NCI-H345 (cell line): ENCODE data around the gene CD164L2.

Experiments
- DNase-seq: peaks from one replicate; lab custom pipeline; 2025; lab: John Stamatoyannopoulos, UW

The CD164L2 gene

DNA sequence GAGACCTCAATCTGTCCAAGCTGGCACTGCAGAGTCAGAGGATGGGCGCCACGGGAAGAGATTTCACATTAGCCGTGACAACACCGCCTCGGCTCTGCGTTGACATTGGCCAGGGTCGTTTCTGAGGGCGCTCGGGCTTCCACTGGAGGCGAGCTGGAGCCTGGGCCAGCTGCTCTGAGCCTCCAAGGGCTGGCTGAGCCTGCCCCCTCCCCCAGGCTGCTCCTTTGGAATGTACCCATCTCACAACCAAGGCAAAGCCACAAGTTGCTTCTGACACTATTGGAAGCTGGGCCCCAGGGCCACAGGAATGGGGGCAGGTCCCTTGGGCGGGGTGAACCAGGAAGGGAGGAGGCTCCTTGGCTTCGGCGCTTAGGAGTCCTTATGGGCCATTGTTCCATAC, 21.9 kb upstream of the CD164L2 start:
- no peak for DNase-seq

DNA sequence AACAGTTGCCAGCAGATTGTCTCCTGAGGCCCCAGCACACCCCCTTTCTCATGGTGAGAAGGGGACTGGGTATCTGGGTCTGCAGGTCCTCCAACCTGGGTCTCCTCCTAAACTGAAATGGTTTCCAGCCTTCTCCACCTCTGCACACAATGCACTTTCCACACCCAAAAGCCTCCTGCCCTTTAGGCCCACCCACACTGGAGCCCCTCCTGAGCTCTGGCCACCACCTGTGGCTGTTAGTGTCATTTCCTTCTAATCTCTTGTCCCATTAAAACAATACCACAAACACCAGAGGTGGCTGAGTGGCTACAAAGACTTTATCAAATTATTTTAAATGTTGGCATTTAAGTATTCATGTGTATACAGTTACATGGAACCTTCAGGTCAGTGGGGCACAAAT, 20.8 kb upstream of the CD164L2 start:
- no peak for DNase-seq

DNA sequence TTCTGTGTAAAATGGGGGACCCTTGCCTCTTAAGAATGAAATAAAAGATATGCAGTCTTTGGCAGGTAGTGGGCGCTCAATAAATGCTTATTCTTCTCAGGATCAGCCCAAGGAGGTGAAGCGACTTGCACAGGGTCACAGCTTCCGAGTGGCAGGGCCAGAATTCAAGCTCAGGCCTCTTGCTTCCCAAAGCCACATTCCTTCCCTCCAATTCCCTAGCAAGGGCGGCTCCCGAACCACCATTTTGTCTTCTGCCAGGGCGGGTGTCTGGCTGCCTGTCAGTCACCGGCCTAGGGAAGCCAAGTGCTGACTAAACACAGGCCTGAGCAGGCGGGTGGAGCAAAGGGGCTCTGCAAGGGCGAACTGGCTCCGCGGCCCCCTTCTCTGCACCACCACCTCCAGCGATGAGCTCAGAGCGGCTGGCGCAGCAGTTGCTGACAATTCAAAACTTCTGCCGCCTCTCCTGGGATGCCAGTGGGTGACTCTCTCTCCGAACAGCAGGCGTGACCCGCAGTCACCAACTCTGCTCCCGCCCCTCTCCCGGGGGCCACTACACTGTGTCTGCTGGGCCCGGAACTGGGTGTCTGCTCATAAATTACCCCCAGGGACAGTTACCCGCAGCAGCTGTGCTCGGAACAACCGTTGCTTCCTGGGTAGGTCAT, 20.1 kb upstream of the CD164L2 start:
- DNase-seq: no peak

DNA sequence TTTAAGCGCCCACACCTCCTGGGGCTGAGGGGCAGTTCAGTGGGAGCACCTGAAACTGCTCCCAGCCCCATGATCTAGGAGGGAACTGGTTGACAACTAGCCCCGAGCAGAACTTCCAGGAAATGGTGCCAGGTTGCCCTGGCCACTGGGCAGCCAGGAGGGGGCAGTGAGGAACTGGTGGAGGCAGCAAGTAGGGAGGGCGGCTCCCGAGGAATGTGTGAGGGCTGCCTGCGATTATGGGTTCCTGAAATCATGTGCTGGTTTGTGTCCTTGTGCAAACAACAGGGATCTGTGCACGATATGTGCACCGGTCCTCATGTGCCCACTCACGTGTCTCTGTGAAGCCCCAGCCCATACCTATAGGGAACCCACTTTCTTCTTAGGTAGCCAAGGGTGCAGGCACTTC, 19.2 kb upstream of the CD164L2 start:
- DNase-seq: no peak

DNA sequence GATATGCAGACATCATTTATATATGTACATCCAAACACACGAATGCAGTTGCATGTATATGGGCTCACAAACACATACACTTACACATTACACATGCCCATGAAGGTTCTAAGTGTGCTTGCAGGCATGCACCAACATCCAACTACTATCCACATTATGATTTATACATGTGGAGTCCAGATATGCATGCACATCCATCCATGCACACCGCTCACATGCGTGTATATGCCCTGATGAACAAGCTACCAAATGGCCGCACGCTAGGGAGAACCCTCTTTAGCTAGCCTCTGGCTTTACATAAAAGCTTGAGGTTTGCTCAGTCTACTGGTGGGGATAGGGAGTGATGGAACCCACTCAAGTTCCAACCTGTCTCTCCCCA, 17.8 kb upstream of the CD164L2 start:
- DNase-seq: no peak

DNA sequence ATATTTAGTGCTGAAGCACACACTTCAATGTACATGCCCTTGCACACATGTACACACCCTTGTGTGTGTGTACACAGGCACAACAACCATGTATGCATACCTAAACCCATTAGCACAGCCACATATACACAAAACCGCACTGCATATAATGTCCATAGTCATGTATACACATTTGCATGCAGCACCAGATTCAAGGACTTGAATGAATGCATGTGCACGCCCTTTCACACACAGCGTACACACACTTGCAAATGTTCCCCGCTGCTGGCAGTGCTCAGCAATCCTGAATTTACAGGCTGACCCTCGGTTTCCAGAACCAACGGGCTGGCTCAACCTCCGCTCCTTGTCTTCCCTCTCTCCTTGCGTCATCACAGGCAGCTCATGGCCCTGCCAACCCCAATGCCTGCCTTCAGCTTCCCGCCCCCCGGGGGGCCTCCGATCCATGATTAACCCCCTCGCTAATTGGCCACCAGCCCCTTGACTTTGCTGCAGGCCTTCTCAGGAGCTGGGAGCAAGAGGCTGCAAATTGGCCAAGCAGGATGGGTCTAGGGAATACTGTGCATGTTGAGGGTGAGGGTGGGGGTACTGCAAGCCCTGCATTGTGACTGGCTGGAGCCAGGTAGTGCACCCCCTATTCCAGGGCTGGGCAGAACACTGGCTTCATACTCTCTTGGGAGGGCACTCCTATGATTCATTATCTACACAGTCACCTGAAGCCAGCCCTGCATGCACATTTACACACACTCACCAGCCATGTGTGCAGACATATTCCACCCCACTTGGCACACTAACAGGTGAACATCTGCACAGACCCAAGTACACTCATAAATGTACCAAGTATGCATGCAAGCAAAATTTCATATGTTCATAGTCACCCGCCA, 17.2 kb upstream of the CD164L2 start:
- no peak for DNase-seq

DNA sequence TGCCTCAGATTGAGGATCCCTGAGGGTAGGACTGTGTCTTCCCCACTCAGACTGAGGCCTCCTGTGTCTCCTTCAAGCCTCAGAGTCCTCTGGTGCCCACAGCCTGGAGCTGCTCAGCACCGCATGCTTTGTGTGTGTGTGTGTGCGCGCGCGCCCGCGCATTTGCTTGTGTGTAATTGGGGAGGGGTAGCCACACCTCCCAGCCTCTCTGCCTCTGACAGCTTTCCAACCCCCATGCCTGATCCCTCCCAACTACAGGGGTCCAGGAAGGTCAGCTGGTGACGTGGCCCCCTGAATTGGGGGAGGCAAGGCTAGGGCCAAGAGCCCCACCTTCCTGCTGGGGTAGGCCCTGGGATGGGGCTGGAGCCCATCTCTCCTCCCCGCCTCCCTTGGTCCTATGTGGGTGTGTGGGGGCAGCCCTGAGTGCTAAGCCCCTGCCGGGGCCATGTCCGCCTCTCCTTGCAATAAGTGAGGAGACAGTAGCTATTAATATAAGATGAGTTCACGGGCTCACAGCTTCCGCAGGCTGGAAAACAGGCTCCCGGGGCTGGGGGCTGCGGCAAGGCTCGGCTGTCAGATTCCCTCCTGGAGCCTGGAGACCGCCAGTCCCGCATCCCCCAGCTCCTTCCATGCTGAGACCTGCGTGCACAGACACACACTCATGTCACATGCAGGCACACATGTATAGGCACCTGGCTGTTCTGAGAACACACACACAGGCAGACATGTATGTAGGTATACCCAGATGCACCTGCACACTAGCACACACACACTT, 16.3 kb upstream of the CD164L2 start:
- DNase-seq: no peak

DNA sequence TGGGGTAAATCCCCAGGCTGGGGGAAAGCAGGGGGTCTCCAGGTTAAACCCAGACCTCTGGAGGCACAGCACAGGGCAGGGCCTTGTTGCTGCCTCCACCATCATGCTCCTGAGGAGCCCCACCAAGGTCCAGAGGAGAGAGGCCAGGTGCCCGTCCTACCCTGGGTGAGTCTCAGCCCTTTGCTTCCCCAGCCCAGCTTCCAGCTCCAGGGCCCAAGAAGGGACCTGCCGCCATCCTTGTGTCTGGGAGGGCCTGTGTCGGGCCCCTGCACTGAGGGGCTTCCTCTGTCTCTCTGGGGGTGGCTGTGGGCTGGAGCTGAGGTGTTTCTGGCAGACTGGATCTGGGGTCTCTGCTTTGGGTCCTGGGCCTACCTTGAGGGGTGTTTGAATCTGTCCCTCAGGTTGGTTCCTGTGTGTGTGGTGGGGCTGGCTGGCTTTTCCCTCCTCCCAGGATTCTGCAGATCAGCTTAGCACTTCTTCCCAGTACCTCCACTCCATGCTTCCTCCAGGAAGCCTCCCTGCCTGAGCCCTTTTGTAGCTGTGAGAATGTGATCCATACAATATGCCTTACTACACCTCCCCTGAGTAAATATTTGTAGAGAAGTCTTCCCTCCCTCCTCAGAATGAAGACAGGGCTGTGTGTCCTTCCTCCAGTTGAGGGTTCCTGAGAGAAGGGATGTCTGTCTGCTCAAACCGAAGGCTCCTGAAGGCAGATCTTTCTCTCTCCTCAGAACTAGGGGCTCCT, 15.4 kb upstream of the CD164L2 start:
- no peak for DNase-seq

DNA sequence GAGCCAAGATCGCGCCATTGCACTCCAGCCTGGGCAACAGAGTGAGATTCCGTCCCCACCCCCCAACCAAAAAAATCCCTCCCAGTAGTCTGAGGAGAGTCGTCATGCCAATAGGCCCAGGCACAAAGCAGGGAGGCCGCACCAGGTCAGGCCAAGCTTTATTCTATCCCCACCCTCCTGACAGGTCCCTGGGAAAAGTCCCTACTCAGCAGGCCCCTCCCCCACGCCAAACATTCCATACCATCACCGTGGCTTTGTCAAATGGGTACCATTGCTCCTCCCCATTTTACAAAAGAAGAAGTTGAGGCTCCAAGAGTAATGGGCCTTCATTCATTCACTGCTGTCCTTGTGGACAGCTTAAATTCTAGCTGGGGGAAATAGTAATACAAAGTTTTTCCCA, 14.6 kb upstream of the CD164L2 start:
- no peak for DNase-seq

DNA sequence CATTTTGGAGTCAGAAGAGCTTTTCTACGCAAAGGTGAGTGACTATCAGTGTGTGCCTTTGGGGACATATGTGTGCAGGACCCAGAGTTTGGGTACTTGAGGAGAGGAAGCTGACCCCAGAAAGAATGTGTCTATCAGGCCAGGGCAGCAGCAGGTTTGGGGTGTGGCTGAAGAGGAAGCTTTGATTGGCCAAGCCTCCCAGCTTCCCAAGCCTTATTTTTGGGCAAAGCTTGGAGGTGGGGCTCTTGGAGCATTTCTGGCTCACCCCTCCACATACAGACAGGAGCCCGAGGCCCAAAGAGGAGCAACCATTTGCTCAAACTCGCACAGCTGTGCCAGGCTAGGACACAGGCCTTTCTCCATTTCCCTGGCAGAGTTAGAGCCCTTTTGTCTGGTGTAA, 14.0 kb upstream of the CD164L2 start:
- DNase-seq: no peak

DNA sequence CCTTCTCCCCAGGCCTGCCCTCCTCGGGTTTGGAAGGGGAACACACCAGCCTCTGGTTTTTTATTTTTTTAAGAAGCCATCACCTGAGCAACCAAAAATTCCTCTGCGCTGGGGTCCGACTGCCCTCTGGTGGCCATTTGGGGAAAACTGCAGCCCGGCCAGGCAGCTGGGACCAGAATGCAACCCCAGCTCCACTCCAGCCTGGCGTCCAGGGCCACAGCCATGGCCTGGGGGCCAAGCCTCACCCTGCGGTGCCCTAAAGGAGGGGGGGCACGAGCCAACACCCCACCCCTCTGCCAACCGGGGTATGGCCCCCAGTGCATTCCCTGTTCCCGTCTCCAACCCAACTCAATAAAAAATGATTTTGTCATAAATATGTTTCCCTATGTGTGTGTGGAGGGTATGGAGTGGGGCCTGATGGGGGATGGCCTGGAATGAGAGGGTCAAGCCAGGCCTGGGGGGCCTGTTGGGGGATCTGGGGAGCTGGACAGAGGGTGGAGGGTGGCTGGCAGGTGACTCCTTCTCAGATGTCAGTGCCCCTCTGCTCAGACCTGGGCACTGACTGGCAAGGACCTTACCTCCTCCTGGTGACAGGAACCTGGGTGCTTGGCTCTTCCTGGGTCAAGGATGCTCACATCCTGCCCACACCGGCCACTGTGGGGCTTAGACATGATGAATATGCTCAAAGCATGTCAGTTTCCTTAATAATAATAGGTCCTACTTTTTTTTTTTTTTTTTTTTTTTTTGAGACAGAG, 12.5 kb upstream of the CD164L2 start:
- DNase-seq: peak; percentile 73

DNA sequence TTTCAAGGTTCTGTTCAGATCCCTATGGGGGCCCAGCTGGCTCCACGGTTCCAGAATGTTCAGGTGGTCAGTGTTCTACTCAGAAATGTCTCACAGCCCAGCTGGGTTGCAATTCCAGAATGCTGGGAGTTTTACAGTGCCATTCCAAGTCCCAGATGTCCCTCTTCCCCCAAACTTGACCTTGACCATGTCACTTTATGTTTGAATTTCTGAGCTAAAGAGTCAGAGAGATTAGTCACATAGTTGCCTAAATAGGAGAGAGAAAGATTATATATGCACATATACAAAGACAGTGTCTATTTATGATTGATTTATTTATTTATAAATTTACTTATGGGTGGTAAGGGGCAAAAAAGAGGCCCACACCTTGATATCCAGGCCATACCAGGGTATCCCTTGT, 11.8 kb upstream of the CD164L2 start:
- DNase-seq: no peak

DNA sequence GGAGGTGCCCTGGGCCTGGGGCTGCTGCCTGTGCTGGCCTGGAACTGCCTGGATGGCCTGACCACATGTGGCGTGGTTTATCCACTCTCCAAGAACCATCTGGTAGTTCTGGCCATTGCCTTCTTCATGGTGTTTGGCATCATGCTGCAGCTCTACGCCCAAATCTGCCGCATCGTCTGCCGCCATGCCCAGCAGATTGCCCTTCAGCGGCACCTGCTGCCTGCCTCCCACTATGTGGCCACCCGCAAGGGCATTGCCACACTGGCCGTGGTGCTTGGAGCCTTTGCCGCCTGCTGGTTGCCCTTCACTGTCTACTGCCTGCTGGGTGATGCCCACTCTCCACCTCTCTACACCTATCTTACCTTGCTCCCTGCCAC, 11.1 kb upstream of the CD164L2 start:
- no peak for DNase-seq

DNA sequence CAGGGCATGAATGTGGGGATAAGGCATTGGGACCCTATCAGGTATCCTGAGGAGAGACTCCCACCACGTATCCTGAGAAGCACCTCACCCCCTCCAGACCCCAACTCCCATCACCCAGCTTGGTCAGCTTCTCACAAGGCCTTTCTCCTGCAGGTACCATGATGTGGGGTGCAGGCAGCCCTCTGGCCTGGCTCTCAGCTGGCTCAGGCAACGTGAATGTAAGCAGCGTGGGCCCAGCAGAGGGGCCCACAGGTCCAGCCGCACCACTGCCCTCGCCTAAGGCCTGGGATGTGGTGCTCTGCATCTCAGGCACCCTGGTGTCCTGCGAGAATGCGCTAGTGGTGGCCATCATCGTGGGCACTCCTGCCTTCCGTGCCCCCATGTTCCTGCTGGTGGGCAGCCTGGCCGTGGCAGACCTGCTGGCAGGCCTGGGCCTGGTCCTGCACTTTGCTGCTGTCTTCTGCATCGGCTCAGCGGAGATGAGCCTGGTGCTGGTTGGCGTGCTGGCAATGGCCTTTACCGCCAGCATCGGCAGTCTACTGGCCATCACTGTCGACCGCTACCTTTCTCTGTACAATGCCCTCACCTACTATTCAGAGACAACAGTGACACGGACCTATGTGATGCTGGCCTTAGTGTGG, 10.6 kb upstream of the CD164L2 start:
- DNase-seq: no peak

DNA sequence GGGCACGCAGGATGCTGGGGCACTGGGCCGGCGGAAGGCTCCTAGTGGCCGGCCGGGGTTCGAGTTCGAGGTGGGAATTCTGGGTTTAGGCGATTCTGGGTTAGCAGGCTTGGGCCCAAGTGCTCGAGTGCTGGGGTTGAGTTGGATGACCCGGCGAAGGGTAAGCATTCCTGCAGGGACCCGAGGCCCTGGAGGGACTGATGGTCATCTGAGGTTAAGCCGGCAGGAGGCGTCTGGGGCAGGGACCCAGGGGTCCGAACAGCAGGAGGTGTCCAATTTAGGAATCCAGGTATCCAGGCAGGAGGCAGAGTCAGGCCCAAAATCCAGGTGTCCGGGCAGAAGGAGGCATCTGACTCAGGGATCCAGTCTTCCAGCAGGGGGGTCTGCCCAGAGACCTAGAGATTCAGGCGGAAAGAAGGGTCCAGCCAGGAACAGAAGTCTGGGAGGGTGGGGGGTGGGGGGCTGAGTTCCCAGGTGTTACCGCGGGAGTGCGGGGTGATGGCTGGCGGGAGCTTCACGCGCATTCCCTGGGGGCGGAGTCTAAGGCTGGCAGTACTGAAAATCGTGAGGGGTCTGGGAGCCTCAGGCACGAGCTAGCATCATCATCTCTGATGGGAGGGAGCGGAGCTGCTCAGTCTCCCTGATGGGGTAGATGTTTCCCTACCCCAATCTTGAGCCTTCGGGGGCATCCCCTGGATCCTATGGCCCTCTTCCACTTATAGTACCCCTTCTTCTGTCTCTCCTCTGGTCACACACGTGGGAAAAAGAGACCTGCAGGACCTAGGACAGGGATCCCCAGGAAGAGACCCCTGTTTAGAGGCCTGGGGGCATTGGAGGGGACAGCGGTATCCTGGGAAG, 9.9 kb upstream of the CD164L2 start:
- peak; percentile 38 for DNase-seq

DNA sequence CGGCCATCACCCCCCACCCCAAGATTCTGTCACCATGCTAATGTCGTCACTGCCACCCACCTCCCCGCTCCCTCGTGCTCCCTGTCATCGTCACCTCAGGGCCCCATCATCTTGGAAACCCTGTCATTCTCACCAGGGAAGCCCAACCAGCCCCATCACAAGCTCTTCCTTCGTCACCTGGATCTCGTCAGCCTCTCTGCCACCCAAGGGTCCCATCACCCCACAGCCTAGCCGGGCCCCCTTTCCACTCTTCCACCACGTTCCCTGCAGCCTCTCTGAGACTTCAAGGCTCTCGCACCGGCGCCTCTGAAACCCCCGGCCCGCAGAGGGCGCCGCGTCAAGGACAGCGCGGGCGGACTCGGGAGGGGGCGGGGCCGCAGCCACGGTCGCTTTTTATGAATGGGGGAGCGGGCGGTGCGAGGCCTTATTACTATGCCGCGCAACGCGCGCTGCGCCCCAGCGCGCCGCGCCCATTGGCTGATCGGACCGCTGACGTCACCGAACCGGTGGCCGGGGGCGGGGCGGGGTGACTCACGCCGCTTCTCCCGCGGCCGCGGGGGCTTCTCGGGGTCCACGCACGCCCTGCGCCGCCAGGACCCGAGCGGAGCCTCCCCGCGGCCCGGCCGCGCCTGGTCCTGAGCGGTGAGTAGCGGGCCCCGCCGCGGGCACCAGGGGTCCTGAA, 9.1 kb upstream of the CD164L2 start, which contains the start of gene GPR3:
Gene GPR3, plus strand, starts transcription at position 527 of the 682 bp plus-strand sequence. CDS start 1,177 bp downstream, outside the sequence.
- DNase-seq: peak; percentile 94

DNA sequence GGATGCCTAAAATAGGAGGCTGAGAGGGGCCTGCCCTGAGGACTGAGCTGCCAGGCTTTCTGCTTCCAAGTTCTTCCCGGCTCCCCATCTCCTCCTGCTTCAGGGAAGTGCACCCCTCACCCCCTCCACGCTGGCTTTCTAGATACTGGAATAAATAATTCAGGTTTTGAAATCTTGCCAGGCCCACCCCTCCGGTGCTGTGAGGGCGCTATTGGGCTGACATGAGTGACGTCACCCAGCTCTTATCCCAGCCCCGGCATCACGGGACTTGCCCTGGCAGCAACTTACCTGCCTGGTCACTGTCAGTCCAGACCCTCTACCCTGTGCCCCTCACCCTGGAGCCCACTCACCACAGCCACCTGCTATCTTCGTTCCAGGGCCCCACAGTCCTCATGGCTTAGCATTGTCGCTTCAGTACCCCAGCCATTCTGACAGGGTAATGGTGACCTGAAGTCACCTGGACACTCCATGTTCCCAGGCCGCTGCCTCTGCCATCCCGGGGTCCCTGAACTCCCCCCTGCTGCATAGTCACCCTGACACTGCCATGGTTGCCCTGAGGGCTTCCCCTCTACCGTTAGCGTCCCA, 8.5 kb upstream of the CD164L2 start:
- peak; percentile 76 for DNase-seq

DNA sequence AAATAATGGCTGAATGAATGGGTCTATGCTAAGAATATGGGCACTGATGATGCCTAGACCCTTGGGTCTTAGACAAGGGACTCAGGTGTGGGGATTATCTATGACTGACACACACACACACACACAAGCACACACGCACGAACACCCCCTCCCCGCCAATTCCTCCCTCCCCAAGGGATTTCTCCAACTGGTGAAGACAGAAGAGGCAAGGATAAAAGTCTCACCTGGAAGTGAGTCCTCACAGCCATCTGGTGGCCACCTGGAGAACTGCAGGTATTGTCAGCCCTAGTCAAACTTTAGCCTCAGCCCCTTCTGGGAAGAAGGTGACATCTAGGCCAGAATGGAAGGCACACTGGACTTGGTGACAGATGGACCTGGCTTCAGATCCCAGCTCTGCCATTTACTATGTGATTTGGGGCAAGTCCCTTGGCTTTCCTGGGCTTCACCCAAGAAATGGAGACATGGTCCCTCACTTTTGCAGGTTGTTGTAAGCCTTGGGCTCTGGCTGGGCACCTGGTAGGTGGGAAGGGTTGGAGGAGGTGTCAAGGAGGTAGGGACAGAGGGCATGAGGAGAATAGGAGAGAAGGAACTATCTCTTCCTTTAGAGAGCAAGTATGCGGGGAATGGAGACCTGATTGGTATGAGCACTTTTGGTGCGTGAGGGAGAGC, 5.3 kb upstream of the CD164L2 start:
- DNase-seq: peak; percentile 77
